Smooth muscle cell (in vitro differentiated cells): ENCODE measurements around the gene TRIM9. TPM values are rescaled to one million over a fixed set of nuclear protein-coding genes. Genes with fewer than 3 reads are reported as not detected.

Experiments
- polyA plus RNA-seq: library from polyadenylated mRNA; unstranded; fragments of >200 nt; fragmentation: Nextera tagmentation; extraction: Ambion mirVana; gene quantifications from 2 replicates; pipeline ENCODE4 v1.2.1, GENCODE V29; 2016
- total RNA-seq: library from RNA; depleted of rRNA; stranded (reverse); fragments of >200 nt; gene quantifications from 2 replicates; pipeline ENCODE4 v1.2.3, GENCODE V29; 2014

Gene TRIM9
- total and polyA plus RNA-seq, 2 experiments from 2014 or later, result 0.57 to 1.5 TPM

Other genes with a start within 250 kb of the TRIM9 start
- not detected in 2 replicates for gene ABHD12B, start 223.1 kb downstream of the TRIM9 start, total RNA-seq
- 0.31 TPM in 1 of 2 replicates, not detected in the other for gene ABHD12B, start 223.1 kb downstream of the TRIM9 start, polyA plus RNA-seq
- 28.8 and 43.0 TPM in 2 replicates for gene PYGL, start 150.6 kb downstream of the TRIM9 start, total RNA-seq
- gene PYGL, start 150.6 kb downstream of the TRIM9 start, polyA plus RNA-seq, result 23.4 and 29.7 TPM in 2 replicates
- gene TMX1, start 145.1 kb upstream of the TRIM9 start, total RNA-seq, result 58.5 and 63.9 TPM in 2 replicates
- 31.3 and 34.1 TPM in 2 replicates for gene TMX1, start 145.1 kb upstream of the TRIM9 start, polyA plus RNA-seq